NCI-H226 (cell line): ENCODE results near the gene RAB31.
"Not testable (repeated sequence)": the region's sequence is repeated elsewhere in the genome, so short reads cannot be mapped to it uniquely, and the experiment has no call there.

Source experiments
- DNase-seq: peaks from one replicate; pipeline ENCODE4 v3.0.0-alpha.2; 2015

Gene RAB31, protein sequence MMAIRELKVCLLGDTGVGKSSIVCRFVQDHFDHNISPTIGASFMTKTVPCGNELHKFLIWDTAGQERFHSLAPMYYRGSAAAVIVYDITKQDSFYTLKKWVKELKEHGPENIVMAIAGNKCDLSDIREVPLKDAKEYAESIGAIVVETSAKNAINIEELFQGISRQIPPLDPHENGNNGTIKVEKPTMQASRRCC

DNA sequence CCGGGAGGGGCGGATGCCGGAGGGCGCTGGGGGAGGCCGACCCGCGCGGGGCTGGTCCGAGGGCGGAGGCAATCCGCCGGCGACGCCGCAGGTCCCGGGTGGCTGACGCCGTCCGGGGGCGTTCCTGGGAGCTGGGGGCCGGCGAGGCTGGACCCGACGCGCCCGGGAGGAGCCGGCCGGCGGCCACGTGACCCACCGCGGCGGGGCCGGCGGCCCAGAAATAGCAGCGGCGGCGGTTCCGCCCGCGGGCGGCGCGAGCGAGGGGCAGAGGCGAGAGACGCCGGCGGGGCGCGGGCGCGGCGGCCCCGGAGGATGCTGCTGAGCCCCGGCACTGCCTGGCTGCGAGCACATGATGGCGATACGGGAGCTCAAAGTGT is at the start of gene RAB31:
Gene RAB31, plus strand, starts transcription at position 245 of the 377 bp plus-strand sequence. Its CDS starts 105 bp downstream, at position 350.
- DNase-seq = peak; percentile 69

DNA sequence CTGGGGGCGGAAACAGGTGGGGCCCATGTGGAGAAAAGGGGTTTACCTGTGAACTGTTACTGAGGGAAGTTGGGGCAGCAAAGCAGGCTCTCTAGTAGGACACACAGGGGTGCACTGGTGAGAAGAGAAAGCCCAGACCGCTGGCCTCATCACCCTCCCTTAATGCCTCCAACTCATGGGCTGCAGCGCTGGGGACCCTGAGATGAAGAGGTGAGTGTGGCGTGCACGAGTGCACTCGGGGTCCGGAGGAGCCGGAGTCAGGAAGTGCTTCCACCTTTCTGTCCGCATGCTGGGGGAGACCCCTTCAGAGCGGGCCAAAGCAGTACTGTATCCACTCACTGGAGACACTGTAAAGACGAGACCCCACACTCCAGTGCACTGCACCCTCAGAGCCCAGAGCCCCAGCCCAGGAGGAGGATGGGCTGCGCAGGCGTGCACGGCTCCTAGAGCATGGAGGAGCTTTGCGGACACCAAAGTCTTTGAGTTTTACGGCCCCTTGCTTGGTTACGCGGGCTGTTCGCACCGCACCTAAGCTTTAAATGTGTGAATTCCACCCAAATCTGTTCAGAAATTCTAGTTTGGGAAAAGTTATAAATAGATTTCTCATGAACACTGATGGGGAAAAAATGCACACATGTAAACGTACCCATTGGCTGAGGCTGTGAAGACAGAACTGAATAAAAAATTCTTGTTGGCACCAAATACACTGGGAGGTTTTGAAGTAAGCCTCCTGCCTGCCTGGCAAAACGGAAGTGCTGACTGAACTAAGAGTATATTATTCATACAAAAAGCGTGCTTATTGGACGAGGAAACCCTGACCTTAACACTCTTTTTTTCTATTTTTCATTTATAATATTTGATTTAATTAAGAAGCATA is 48.4 kb upstream of the RAB31 start:
- DNase-seq = no peak

GRCh38 chr18:9661564-9661963 is 46.5 kb upstream of the RAB31 start:
- DNase-seq = peak; percentile 22

- no peak for DNase-seq
These were observed 44.7 kb upstream of the RAB31 start for GRCh38 chr18:9663377-9663776.

DNA sequence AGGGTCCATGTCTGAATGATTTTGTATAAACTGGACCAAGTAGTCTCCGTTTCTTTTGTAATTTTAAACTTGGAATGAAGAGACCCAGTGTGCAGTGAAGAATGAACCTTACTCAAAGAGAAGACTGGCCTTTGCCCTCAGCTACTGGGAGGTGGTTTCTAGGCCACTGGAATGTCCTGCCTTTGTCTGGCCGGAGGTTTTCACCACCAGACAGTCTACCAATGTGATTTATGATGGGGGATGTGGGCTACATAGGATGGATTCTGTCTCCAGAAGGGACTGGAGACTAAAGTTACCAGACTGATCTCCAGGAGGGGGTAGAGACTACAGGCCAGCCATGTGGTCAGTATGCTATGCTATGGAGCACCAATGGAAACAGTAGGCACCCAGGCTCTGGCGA is 42.8 kb upstream of the RAB31 start:
- no peak for DNase-seq

DNA sequence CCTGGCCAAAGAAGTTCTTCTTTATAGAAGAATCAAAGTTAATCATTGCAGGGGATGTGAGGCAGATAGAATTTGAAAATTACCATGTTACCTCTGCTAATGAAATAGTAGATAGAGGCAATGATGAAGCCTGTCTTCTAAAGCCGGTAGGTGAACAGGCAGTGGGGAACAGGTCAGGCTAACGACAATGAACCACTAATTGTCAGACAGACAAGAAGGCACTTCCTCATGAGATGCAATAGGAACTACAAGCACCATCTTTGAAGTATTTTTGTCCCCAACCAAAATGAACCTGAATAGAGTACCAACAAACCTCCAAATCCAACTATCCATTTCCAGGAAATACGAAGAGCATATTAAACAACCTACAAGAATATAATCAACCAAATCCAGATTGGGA is 41.6 kb upstream of the RAB31 start:
- DNase-seq = no peak

DNA sequence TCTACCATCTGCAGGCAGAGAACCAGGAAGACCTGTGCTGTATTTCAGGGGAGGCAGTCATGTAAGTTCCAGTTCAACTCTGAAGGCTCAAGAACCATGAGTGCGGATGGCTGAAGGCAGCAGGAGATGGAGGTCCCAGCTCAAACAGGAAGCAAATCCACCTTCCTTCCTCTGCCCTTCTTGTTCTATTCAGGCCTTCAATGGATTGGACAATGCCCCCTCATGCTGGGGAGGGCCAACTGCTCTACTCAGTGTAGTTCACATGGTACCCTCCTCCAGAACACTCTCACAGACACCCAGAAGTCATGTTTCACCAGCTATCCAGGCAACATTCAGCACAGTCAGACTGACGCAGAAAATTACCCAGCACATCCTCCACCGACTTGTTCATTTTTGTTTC is 39.1 kb upstream of the RAB31 start:
- DNase-seq = no peak

DNA sequence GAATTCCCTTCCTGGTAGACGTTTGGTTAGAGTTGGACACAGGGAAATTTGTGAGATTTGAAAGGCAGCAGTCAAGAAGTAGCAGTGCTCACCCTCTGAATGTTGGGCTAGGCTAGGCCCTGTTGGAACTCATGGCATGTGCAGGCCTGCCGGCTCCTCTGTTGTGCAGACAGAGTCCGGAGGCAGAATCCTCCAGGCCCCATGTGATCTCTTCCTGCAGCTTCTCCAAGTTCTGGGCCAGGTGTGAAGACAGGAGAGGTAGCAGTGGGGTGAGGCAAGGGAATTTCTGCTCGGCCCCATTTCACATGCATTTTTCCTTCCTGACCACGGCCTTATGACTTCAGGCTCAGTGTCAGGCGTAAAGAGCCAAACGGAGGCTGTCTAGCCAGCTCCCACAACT is 36.9 kb upstream of the RAB31 start:
- no peak for DNase-seq

GRCh38 chr18:9673296-9674251 is 34.5 kb upstream of the RAB31 start:
- DNase-seq = peak; percentile 87

DNA sequence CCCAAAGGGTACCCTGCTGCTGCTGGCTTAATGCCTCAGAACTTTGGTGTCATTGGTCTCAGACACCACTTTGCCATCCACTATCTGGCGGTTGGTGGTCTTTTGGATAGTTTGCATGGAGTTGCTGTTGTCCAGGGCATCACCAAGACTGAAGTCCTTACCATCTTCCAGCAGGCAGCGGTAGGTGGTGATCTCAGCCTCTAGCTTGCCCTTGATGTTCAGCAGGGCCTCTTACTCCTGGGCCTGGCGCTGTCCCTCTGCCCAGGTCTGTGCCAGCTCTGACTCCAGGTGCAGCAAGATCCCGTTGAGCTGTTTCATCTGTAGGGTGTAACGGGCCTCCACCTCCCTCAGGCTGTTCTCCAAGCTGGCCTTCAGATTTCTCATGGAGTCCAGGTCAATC is 29.9 kb upstream of the RAB31 start:
- DNase-seq = not testable (repeated sequence)

GRCh38 chr18:9679125-9679524 is 29.0 kb upstream of the RAB31 start:
- DNase-seq = no peak

DNA sequence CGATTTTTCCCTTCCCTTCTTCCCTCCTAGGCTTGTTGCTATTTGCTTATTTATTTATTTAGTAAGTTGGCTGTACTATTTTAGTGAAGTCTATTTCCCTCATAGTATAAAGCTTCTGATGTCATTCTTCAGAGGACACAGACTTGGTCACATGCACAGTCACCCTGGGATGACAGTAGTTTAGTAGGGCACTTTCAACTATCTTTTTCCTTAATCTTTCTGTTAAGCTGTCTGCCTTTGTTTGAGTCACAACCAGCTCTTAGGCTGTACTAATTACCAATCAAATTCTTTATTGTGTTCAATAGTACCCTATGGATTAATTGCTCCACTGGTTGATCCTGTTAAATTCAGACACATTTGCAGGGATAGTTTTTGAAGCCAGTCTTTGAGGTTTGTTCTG is 26.9 kb upstream of the RAB31 start:
- no peak for DNase-seq

DNA sequence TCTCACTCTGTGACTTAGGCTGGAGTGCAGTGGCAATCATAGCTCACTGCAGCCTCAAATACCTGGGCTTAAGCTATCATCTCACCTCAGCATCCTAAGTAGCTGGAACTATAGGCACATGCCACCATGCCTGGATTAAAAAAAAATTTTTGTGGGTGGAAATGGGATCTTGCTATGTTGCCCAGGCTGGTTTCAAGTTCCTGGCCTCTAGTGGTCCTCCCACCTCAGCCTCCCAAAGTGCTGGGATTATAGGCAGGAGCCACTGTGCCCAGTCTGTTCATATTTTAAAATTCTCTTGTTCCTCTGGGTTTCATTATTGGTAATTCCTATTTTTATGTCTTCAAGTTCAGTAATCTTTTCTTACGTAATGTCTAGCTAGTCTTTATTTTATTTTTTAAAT is 25.5 kb upstream of the RAB31 start:
- no peak for DNase-seq

DNA sequence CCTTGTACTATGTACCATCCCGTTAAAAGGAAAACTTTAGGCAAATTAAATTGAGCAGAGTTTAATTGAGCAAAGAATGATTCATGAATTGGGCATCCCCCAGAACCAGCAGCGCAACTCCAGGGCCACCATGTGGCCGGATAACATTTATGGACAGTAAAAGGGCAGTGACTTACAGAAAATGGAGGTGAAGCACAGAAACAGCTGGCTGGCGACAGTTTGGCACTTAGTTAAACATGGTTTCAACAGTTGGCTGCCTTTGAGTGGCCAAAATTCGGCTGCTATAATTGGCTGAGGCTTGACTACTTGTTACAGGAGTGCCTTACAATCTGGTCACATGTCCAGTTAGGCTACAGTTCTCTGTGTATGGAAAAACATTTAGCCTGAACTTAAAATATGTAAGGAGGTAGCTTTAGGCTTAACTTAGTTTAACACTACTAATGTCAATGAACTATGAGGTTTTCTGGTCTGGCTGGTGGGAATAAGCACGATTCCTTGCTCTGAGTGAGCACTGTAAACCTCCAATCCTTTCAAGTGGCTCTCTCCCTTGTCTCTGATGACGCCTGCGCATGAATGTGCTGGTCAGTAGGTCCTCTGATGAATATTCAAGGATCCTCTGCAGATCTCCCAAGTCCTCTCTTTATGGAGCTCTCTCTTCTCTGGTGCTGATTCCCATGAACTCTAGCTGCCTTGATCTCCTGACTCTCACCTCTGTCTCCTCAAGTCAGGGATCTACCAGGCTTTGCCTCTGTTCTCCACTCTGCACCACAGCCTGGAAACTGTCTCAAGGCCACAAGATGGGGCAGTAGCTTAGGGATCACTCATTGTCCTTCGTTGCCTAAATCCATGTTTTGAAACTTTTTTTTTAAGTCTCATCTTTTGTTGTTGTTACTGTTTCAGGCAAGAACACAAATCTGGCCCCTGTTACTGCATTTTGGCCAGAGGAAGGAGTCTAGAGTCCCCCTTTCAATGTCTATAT is 24.4 kb upstream of the RAB31 start:
- DNase-seq = peak; percentile 36

GRCh38 chr18:9684881-9685614 is 23.1 kb upstream of the RAB31 start:
- DNase-seq = no peak

DNA sequence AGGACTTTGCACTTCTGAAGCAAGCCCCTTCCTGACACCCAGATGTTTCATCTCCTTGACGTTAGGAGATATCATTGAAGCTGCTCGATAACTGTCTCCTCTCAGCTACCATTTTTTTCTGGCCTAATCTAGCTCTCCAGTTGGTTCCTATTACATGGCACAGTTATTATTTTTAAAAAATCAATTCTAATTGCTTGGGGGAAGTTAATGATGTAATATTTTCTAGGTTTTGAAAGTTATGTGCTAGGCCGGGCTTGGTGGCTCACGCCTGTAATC is 22.5 kb upstream of the RAB31 start:
- DNase-seq = no peak

- no peak for DNase-seq
These were observed 19.9 kb upstream of the RAB31 start for GRCh38 chr18:9688036-9688741.

DNA sequence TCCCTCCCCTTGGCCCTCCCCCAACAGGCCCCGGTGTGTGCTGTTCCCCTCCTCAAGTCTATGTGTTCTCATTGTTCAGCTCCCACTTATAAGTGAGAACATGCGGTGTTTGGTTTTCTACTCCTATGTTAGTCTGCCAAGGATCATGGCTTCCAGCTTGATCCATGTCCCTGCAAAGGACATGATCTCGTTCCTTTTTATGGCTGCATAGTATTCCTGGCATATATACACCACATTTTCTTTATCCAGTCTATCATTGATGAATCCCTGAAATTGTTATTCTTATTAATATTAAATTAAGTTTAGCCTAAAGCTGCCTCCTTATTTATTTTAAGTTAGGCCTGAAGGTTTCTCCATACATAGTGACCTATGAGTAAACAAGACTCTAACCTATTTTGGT is 18.8 kb upstream of the RAB31 start:
- no peak for DNase-seq

DNA sequence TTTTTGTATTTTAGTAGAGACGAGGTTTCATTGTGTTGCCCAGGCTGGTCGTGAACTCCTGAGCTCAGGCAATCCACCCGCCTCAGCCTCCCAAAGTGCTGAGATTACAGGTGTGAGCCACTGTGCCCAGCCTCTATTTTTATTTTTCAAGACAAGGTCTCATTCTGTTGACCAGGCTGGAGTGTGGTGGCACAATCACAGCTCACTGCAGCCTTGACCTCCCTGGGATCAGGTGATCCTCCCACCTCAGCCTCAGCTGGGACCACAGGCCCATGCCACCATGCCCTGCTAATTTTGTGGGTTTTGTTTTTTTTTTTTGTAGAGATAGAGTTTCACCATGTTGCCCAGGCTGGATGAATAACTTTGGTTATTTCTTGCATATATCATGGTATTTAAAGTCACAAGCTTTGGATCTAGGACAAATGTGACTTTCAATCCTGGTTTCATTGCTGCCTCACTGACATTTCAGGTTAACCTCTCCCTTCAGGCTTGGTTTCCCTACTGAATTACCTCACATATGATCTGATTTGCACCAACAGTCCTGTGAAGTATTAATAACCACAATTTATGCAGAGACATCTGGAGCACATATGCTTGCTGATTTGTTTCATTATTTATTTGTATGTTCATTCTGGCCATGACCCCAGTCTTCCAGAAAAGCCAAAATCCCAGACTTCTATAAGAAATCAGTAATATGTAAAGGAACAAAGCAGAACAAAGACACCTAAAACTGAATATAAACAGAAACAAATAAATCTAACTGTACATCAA is 17.5 kb upstream of the RAB31 start:
- DNase-seq = no peak

DNA sequence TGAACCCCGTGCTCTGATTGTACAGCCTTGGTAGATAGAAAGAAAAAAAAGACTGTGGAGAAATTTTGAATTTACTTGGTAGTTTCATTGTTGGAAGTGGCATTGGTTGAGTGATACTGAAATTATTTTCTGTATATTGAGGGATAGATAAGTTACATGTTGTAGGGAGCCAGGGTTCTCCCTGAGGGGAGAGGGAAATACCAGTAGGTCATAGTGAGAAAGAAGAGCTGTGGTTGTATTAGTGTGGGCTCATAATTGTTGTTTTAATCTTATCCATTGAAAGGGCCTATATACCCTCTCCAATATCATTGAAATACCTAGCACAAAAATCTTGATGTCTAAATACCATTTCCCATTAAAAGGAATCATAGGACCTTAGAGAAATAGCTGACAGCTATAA is 16.9 kb upstream of the RAB31 start:
- no peak for DNase-seq
